BJ (cell line): ENCODE results near the gene MPP2. TPM values are rescaled to one million over a fixed set of nuclear protein-coding genes. Genes with fewer than 3 reads are reported as not detected.

Experiments
- CTCF ChIA-PET: fragments of 350-600 bp; formaldehyde crosslinking; extraction: SDS; loops from one replicate; lab custom pipeline; 2021; ENCODE audit warnings: antibody characterized with exemption, inconsistent platforms; lab: Yijun Ruan, JAX
- POLR2A ChIA-PET: fragments of 300-600 bp; sonication (Branson Sonifier 250); formaldehyde crosslinking; extraction: SDS; loops from one replicate; lab custom pipeline; 2021; ENCODE audit warnings: antibody characterized with exemption; lab: Charles Lee
- DNase-seq: peaks from one replicate; pipeline ENCODE4 v3.0.0-alpha.2; 2011; ENCODE audit warnings: low read depth
- H3K27me3 ChIP-seq: 2 replicates; pipeline ENCODE4 v1.6.0; 2011; ENCODE audit warnings: low read length; ENCODE audit not compliant: control insufficient read depth, insufficient read depth
- H3K36me3 ChIP-seq: 2 replicates; pipeline ENCODE4 v1.5.1; 2011; ENCODE audit warnings: low read length; ENCODE audit not compliant: control insufficient read depth, insufficient read depth
- H3K4me3 ChIP-seq: 2 replicates; pipeline ENCODE4 v1.5.1; 2011; ENCODE audit warnings: low read depth, mild to moderate bottlenecking, control low read depth, low read length
- polyA plus RNA-seq: library from polyadenylated mRNA; depleted of rRNA; stranded (reverse); fragments of >200 nt; gene quantifications from 2 replicates; pipeline ENCODE4 v1.2.3, GENCODE V29; 2011
- TF ChIP-seq, protein P1 (sequence below): IDR thresholded peaks from 2 replicates; pipeline ENCODE4 v1.5.1; 2011; ENCODE audit warnings: low read depth, mild to moderate bottlenecking, control low read depth, inconsistent platforms, low read length, moderate library complexity; ENCODE audit not compliant: insufficient read depth

MPP2 gene
- polyA plus RNA-seq, 1 experiment: 5.3 TPM

DNA sequence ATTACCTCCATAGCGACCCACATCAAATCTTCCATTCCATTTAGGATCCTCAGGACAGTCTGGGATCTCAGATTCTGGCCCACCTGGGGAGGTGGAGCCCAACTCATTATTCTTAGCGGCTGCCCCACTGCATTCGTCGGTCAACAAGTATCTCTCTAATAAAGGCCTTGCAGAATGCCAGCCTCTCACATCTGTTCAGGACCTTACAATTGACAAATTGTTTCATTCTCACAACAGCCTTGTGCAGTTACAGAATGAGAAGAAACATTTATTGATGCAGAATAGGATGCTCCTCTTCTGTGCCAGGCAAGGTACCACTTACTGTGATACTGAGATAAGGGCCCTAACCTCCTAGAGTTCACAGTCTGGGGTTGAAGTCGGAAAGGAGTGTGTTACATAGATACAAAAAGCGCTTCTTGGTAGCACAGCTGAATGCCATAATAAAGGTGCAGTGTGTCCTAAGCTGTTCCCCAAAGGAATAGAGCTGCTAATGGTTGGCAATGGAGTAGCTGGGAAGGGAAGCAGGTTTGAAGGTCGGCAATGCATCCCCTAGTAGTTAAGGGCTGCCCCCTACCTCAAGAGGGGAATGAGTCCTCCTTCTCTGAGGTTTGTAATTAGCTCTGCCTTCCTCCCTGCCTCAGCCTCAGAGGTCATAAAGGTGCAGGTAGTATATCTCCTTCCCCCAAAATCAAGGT lies 2.3 kb upstream of the MPP2 start:
- DNase-seq: no peak
- H3K4me3 ChIP-seq: no peak overlapping the region
- peaks cover 7% of the 10 kb centered on the region for H3K27me3 ChIP-seq
- ChIA-PET CTCF (interaction anchor here (0.8 to 5.8 kb wide), 27 partner anchors 9 to 258 kb away, joined by 3 to 48 read pairs (median 5); partner anchors contain the start of gene PPY), POLR2A (no interaction called here)
- no peaks in the 10 kb centered on the region for H3K36me3 ChIP-seq
- TF ChIP-seq, protein P1, sequence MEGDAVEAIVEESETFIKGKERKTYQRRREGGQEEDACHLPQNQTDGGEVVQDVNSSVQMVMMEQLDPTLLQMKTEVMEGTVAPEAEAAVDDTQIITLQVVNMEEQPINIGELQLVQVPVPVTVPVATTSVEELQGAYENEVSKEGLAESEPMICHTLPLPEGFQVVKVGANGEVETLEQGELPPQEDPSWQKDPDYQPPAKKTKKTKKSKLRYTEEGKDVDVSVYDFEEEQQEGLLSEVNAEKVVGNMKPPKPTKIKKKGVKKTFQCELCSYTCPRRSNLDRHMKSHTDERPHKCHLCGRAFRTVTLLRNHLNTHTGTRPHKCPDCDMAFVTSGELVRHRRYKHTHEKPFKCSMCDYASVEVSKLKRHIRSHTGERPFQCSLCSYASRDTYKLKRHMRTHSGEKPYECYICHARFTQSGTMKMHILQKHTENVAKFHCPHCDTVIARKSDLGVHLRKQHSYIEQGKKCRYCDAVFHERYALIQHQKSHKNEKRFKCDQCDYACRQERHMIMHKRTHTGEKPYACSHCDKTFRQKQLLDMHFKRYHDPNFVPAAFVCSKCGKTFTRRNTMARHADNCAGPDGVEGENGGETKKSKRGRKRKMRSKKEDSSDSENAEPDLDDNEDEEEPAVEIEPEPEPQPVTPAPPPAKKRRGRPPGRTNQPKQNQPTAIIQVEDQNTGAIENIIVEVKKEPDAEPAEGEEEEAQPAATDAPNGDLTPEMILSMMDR: no peak

GRCh38 chr17:43907998-43908721 lies 824 bp upstream of the MPP2 start:
- peak overlapping the region; percentile 51; the same call in 1 of the 2 replicates for H3K4me3 ChIP-seq
- TF ChIP-seq, protein P1: no peak
- POLR2A ChIA-PET: no interaction called here
- no peaks in the 10 kb centered on the region for H3K36me3 ChIP-seq
- H3K27me3 ChIP-seq: peaks cover 4% of the 10 kb centered on the region
- DNase-seq: peak; percentile 23
- CTCF ChIA-PET: interaction anchor here (0.6 to 5.8 kb wide), 13 partner anchors 10 to 264 kb away, joined by 3 to 48 read pairs (median 4); no protein-coding TSS in a partner anchor

GRCh38 chr17:43906951-43907424 lies 348 bp downstream of the MPP2 start:
- TF ChIP-seq, protein P1: no peak
- H3K27me3 ChIP-seq: peaks cover 4% of the 10 kb centered on the region
- H3K4me3 ChIP-seq: peak overlapping the region; percentile 51
- H3K36me3 ChIP-seq: no peaks in the 10 kb centered on the region
- DNase-seq: no peak
- ChIA-PET POLR2A (no interaction called here), CTCF (interaction anchor here (0.8 to 5.8 kb wide), 8 partner anchors 11 to 132 kb away, joined by 3 to 40 read pairs (median 4); no protein-coding TSS in a partner anchor)

GRCh38 chr17:43905985-43906852 lies 1.1 kb downstream of the MPP2 start:
- ChIA-PET POLR2A (no interaction called here), CTCF (interaction anchor here (0.7 to 5.8 kb wide), 7 partner anchors 11 to 38 kb away, joined by 3 to 40 read pairs (median 3); no protein-coding TSS in a partner anchor)
- Histone ChIP-seq H3K27me3 (peaks cover 4% of the 10 kb centered on the region), H3K36me3 (no peaks in the 10 kb centered on the region), H3K4me3 (peak overlapping the region; percentile 51)
- TF ChIP-seq, protein P1: no peak
- DNase-seq: no peak
